Middle frontal gyrus (tissue), 1 donor: Measurements from ENCODE around the gene PLEKHH2.
"Not testable (repeated sequence)": the region's sequence is repeated elsewhere in the genome, so short reads cannot be mapped to it uniquely, and the experiment has no call there.

ENCODE experiments used
- DNase-seq: peaks from one replicate; pipeline ENCODE4 v3.0.0-alpha.2; 2015; ENCODE audit warnings: low spot score; ENCODE audit errors: extremely low spot score

Gene PLEKHH2

GRCh38 chr2:43636153-43636552, 907 bp upstream of the PLEKHH2 start:
- DNase-seq = not testable (repeated sequence)

GRCh38 chr2:43636621-43637020, 439 bp upstream of the PLEKHH2 start:
- DNase-seq = no peak

- no peak for DNase-seq
Measured at GRCh38 chr2:43642363-43642762, 5.3 kb downstream of the PLEKHH2 start.

GRCh38 chr2:43643680-43644079, 6.6 kb downstream of the PLEKHH2 start:
- DNase-seq = no peak

GRCh38 chr2:43648994-43649701, 12.1 kb downstream of the PLEKHH2 start:
- no peak for DNase-seq

- DNase-seq = no peak
Measured at GRCh38 chr2:43653506-43653905, 16.4 kb downstream of the PLEKHH2 start.

- DNase-seq = no peak
Measured at GRCh38 chr2:43657241-43657640, 20.2 kb downstream of the PLEKHH2 start.

GRCh38 chr2:43675646-43676321, 38.7 kb downstream of the PLEKHH2 start:
- DNase-seq = no peak

GRCh38 chr2:43676322-43677050, 39.4 kb downstream of the PLEKHH2 start, which contains the start of gene C1GALT1C1L:
Gene C1GALT1C1L (minus strand): TSS chr2:43676429. CDS start chr2:43676322, 107 bp downstream.
- DNase-seq = no peak

- DNase-seq = not testable (repeated sequence)
Measured at GRCh38 chr2:43677783-43678182, 40.7 kb downstream of the PLEKHH2 start.

GRCh38 chr2:43685357-43685756, 48.3 kb downstream of the PLEKHH2 start:
- no peak for DNase-seq

GRCh38 chr2:43689999-43690398, 52.9 kb downstream of the PLEKHH2 start:
- DNase-seq = no peak

GRCh38 chr2:43692428-43692994, 55.5 kb downstream of the PLEKHH2 start:
- DNase-seq = no peak

- DNase-seq = not testable (repeated sequence)
Measured at GRCh38 chr2:43698140-43698539, 61.1 kb downstream of the PLEKHH2 start.

GRCh38 chr2:43699761-43700160, 62.7 kb downstream of the PLEKHH2 start:
- DNase-seq = no peak

GRCh38 chr2:43701111-43701510, 64.1 kb downstream of the PLEKHH2 start:
- no peak for DNase-seq

- no peak for DNase-seq
Measured at GRCh38 chr2:43707255-43708015, 70.4 kb downstream of the PLEKHH2 start.

- DNase-seq = no peak
Measured at GRCh38 chr2:43708178-43708577, 71.1 kb downstream of the PLEKHH2 start.

- no peak for DNase-seq
Measured at GRCh38 chr2:43708891-43709290, 71.8 kb downstream of the PLEKHH2 start.

- DNase-seq = no peak
Measured at GRCh38 chr2:43710866-43711265, 73.8 kb downstream of the PLEKHH2 start.

GRCh38 chr2:43714164-43714563, 77.1 kb downstream of the PLEKHH2 start:
- DNase-seq = no peak
